Measurements from ENCODE around the gene TCF4. TPM values are rescaled to one million over a fixed set of nuclear protein-coding genes. Genes with fewer than 3 reads are reported as not detected.

The TCF4 gene
- total and polyA plus RNA-seq, 2 of the 13 experiments (the other 11 are each of a cell fraction or from before 2014, with no cell fraction given), result not detected

GRCh38 chr18:55446996-55447671 lies 140.9 kb downstream of the TCF4 start:
- POLR2A ChIA-PET, result no interaction called here
- Histone ChIP-seq H3K27ac (ENCODE audit: extremely low read length, insufficient read depth, low read length) (no peak overlapping the region), H3K9ac (ENCODE audit: insufficient read depth, low read depth, low read length) (no peak overlapping the region), H3K4me2 (ENCODE audit: low read depth, low read length) (no peak overlapping the region), H3K79me2 (ENCODE audit: insufficient read depth, low read length) (no peaks in the 10 kb centered on the region), H2AFZ (ENCODE audit: low read length) (no peak overlapping the region), H3K4me1 (ENCODE audit: insufficient read depth, low read length) (no peaks in the 10 kb centered on the region), H3K27me3 (ENCODE audit: control insufficient read depth in 1 of 2, insufficient read depth in 2 of 2, low read length in 2 of 2) (no peaks in the 10 kb centered on the region), H4K20me1 (ENCODE audit: insufficient read depth, low read length) (no peaks in the 10 kb centered on the region), H3K4me3 (replicated peaks in 1 of 3; ENCODE audit: insufficient read depth in 1 of 3, low read depth in 2 of 3, low read length in 3 of 3) (no peak overlapping the region), H3K36me3 (replicated peaks in 1 of 2; ENCODE audit: control insufficient read depth in 1 of 2, insufficient read depth in 2 of 2, low read length in 2 of 2) (no peaks in the 10 kb centered on the region), H3K9me3 (ENCODE audit: low read length) (peaks cover 12% of the 10 kb centered on the region; the same call in 1 of the 2 replicates)
- TF ChIP-seq, protein P1, sequence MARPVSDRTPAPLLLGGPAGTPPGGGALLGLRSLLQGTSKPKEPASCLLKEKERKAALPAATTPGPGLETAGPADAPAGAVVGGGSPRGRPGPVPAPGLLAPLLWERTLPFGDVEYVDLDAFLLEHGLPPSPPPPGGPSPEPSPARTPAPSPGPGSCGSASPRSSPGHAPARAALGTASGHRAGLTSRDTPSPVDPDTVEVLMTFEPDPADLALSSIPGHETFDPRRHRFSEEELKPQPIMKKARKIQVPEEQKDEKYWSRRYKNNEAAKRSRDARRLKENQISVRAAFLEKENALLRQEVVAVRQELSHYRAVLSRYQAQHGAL (CRISPR knock-in tag; IDR thresholded peaks at IDR 0.05; ENCODE audit: not compliant biosample characterization), result no peak
- TF ChIP-seq FOXJ3 (CRISPR knock-in tag; IDR thresholded peaks at IDR 0.05; ENCODE audit: borderline replicate concordance), result no peak
- CTCF ChIA-PET (ENCODE audit: low intra/inter-chr PET ratio, low total read pairs), result no interaction called here
- no TSS peak for BruUV-seq (replicated peaks)
- 0% methylated on average over 5 of the region's 5 CpGs for WGBS (ENCODE audit: low lambda C conversion rate)
- in situ Hi-C loops (cut with HindIII; ENCODE audit: extremely low pct_ligation_motif_present, low pct_unique_long_range_greater_than_20kb) (no loop called here), intact Hi-C loops (cut with micrococcal nuclease; ENCODE audit: unreplicated experiment) (no loop called here)
- DNase-seq (ENCODE audit: low spot score) (no peak), ATAC-seq (no peak), FAIRE-seq (no peak)

GRCh38 chr18:55444536-55444935 lies 143.5 kb downstream of the TCF4 start:
- no TSS peak for BruUV-seq (replicated peaks)
- in situ Hi-C loops (cut with HindIII; ENCODE audit: extremely low pct_ligation_motif_present, low pct_unique_long_range_greater_than_20kb), result no loop called here
- intact Hi-C loops (cut with micrococcal nuclease; ENCODE audit: unreplicated experiment), result no loop called here
- peaks cover 12% of the 10 kb centered on the region; the same call in 1 of the 2 replicates for H3K9me3 ChIP-seq (ENCODE audit: low read length)
- no peaks in the 10 kb centered on the region for H3K27me3 ChIP-seq (ENCODE audit: control insufficient read depth in 1 of 2, insufficient read depth in 2 of 2, low read length in 2 of 2)
- no peaks in the 10 kb centered on the region for H3K4me1 ChIP-seq (ENCODE audit: insufficient read depth, low read length)
- H2AFZ ChIP-seq (ENCODE audit: low read length), result no peak overlapping the region
- POLR2A ChIA-PET, result no interaction called here
- H3K4me3 ChIP-seq (replicated peaks in 1 of 3; ENCODE audit: insufficient read depth in 1 of 3, low read depth in 2 of 3, low read length in 3 of 3), result no peak overlapping the region
- no peaks in the 10 kb centered on the region for H4K20me1 ChIP-seq (ENCODE audit: insufficient read depth, low read length)
- no peak for DNase-seq (ENCODE audit: low spot score)
- no peak for FAIRE-seq
- no peaks in the 10 kb centered on the region for H3K36me3 ChIP-seq (replicated peaks in 1 of 2; ENCODE audit: control insufficient read depth in 1 of 2, insufficient read depth in 2 of 2, low read length in 2 of 2)
- H3K79me2 ChIP-seq (ENCODE audit: insufficient read depth, low read length), result no peaks in the 10 kb centered on the region
- 0% methylated on average over 1 of the region's 1 CpG for WGBS (ENCODE audit: low lambda C conversion rate)
- CTCF ChIA-PET (ENCODE audit: low intra/inter-chr PET ratio, low total read pairs), result no interaction called here
- no peak for ATAC-seq
- no peak overlapping the region for H3K9ac ChIP-seq (ENCODE audit: insufficient read depth, low read depth, low read length)
- H3K4me2 ChIP-seq (ENCODE audit: low read depth, low read length), result no peak overlapping the region
- no peak overlapping the region for H3K27ac ChIP-seq (ENCODE audit: extremely low read length, insufficient read depth, low read length)
- TF ChIP-seq, protein P2, sequence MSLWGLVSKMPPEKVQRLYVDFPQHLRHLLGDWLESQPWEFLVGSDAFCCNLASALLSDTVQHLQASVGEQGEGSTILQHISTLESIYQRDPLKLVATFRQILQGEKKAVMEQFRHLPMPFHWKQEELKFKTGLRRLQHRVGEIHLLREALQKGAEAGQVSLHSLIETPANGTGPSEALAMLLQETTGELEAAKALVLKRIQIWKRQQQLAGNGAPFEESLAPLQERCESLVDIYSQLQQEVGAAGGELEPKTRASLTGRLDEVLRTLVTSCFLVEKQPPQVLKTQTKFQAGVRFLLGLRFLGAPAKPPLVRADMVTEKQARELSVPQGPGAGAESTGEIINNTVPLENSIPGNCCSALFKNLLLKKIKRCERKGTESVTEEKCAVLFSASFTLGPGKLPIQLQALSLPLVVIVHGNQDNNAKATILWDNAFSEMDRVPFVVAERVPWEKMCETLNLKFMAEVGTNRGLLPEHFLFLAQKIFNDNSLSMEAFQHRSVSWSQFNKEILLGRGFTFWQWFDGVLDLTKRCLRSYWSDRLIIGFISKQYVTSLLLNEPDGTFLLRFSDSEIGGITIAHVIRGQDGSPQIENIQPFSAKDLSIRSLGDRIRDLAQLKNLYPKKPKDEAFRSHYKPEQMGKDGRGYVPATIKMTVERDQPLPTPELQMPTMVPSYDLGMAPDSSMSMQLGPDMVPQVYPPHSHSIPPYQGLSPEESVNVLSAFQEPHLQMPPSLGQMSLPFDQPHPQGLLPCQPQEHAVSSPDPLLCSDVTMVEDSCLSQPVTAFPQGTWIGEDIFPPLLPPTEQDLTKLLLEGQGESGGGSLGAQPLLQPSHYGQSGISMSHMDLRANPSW (CRISPR knock-in tag; IDR thresholded peaks at IDR 0.05; ENCODE audit: borderline replicate concordance), result no peak
- TF ChIP-seq ARNT (IDR thresholded peaks at IDR 0.05), result no peak
- TF ChIP-seq ZNF350 (CRISPR knock-in tag; IDR thresholded peaks at IDR 0.05; ENCODE audit: borderline replicate concordance, low read depth), result no peak
- TF ChIP-seq, protein P3, sequence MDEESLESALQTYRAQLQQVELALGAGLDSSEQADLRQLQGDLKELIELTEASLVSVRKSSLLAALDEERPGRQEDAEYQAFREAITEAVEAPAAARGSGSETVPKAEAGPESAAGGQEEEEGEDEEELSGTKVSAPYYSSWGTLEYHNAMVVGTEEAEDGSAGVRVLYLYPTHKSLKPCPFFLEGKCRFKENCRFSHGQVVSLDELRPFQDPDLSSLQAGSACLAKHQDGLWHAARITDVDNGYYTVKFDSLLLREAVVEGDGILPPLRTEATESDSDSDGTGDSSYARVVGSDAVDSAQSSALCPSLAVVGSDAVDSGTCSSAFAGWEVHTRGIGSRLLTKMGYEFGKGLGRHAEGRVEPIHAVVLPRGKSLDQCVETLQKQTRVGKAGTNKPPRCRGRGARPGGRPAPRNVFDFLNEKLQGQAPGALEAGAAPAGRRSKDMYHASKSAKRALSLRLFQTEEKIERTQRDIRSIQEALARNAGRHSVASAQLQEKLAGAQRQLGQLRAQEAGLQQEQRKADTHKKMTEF (CRISPR knock-in tag; IDR thresholded peaks at IDR 0.05), result no peak

Data from HepG2 (cell line).